Measurements from ENCODE around the gene SND1.

SND1 gene

GRCh38 chr7:127711872-127712271, 59.9 kb downstream of the SND1 start:
- ATAC-seq (ENCODE audit: low read depth) = no peak
- TF ChIP-seq CTCF (IDR thresholded peaks at IDR 0.05; ENCODE audit: poor library complexity, severe bottlenecking) = no peak

GRCh38 chr7:127713006-127713405, 61.0 kb downstream of the SND1 start:
- no peak overlapping the region for H3K27ac ChIP-seq (ENCODE audit: poor library complexity, severe bottlenecking)
- TF ChIP-seq CTCF (IDR thresholded peaks at IDR 0.05; ENCODE audit: poor library complexity, severe bottlenecking) = no peak
- H3K9me3 ChIP-seq (ENCODE audit: severe bottlenecking) = peaks cover 13% of the 10 kb centered on the region
- ATAC-seq (ENCODE audit: low read depth) (no peak), DNase-seq (ENCODE audit: low spot score) (no peak)
- no peaks in the 10 kb centered on the region for H3K4me1 ChIP-seq (ENCODE audit: insufficient read depth, poor library complexity, severe bottlenecking)
- no peaks in the 10 kb centered on the region for H3K27me3 ChIP-seq (ENCODE audit: insufficient read depth, poor library complexity, severe bottlenecking)
- H3K36me3 ChIP-seq (ENCODE audit: low read depth) = peaks cover 98% of the 10 kb centered on the region
- no peak overlapping the region for H3K4me3 ChIP-seq (ENCODE audit: severe bottlenecking)

More at GRCh38 chr7:127711872-127712271, 59.9 kb downstream of the SND1 start:
- H3K27me3 ChIP-seq (ENCODE audit: insufficient read depth, poor library complexity, severe bottlenecking) = no peaks in the 10 kb centered on the region
- H3K4me3 ChIP-seq (ENCODE audit: severe bottlenecking) = no peak overlapping the region
- no peak overlapping the region for H3K27ac ChIP-seq (ENCODE audit: poor library complexity, severe bottlenecking)
- peaks cover 13% of the 10 kb centered on the region for H3K9me3 ChIP-seq (ENCODE audit: severe bottlenecking)
- no peak for DNase-seq (ENCODE audit: low spot score)
- H3K4me1 ChIP-seq (ENCODE audit: insufficient read depth, poor library complexity, severe bottlenecking) = peaks cover 2% of the 10 kb centered on the region
- peaks cover 98% of the 10 kb centered on the region for H3K36me3 ChIP-seq (ENCODE audit: low read depth)

- H3K36me3 ChIP-seq (ENCODE audit: low read depth) = peaks cover 98% of the 10 kb centered on the region
- ATAC-seq (ENCODE audit: low read depth) (no peak), DNase-seq (ENCODE audit: low spot score) (no peak)
- H3K27me3 ChIP-seq (ENCODE audit: insufficient read depth, poor library complexity, severe bottlenecking) = no peaks in the 10 kb centered on the region
- no peak for TF ChIP-seq CTCF (IDR thresholded peaks at IDR 0.05; ENCODE audit: poor library complexity, severe bottlenecking)
- no peaks in the 10 kb centered on the region for H3K4me1 ChIP-seq (ENCODE audit: insufficient read depth, poor library complexity, severe bottlenecking)
- no peak overlapping the region for H3K27ac ChIP-seq (ENCODE audit: poor library complexity, severe bottlenecking)
- H3K4me3 ChIP-seq (ENCODE audit: severe bottlenecking) = no peak overlapping the region
- H3K9me3 ChIP-seq (ENCODE audit: severe bottlenecking) = peaks cover 13% of the 10 kb centered on the region
These were observed 61.8 kb downstream of the SND1 start for GRCh38 chr7:127713758-127714157.

DNA sequence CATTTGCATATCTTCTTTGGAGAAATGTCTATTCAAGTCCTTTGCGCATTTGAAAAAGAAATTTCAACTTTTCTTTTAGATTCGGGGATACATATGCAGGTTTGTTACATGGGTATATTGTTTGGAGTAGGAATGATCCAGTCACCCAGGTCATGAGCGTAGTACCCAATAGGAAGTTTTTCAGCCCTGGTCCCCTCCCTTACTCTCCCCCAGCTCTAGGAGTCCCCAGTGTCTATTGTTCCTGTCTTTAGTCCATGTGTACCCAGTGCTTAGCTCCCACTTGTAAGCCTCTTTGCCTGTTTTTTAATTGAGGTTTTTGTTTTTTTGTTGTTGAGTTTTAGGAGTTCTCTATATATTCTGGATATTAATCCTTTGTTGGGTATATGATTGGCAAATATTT, 63.3 kb downstream of the SND1 start:
- no peak overlapping the region for H3K27ac ChIP-seq (ENCODE audit: poor library complexity, severe bottlenecking)
- peaks cover 98% of the 10 kb centered on the region for H3K36me3 ChIP-seq (ENCODE audit: low read depth)
- no peak overlapping the region for H3K4me3 ChIP-seq (ENCODE audit: severe bottlenecking)
- no peaks in the 10 kb centered on the region for H3K27me3 ChIP-seq (ENCODE audit: insufficient read depth, poor library complexity, severe bottlenecking)
- H3K4me1 ChIP-seq (ENCODE audit: insufficient read depth, poor library complexity, severe bottlenecking) = no peaks in the 10 kb centered on the region
- no peak for TF ChIP-seq CTCF (IDR thresholded peaks at IDR 0.05; ENCODE audit: poor library complexity, severe bottlenecking)
- peaks cover 11% of the 10 kb centered on the region for H3K9me3 ChIP-seq (ENCODE audit: severe bottlenecking)
- no peak for ATAC-seq (ENCODE audit: low read depth)
- DNase-seq (ENCODE audit: low spot score) = no peak

DNA sequence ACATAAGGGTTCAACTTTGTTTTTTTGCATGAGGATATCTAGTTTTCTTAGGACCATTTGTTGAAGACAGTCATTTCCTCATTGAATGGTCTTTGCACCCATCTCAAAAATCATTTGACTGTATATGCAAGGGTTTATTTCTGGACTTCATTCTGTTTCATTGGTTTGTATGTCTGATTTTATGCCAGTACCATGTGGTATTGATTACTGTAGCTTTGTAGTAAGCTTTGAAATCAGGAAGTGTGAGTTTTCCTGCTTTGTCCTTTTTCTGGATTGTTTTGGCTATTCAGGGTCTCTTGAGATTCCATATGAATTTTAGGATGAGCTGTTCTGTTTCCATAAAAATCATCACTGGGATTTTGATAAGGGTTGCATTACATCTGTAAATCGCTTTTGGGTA, 63.9 kb downstream of the SND1 start:
- DNase-seq (ENCODE audit: low spot score) = no peak
- ATAC-seq (ENCODE audit: low read depth) = no peak
- no peaks in the 10 kb centered on the region for H3K4me1 ChIP-seq (ENCODE audit: insufficient read depth, poor library complexity, severe bottlenecking)
- peaks cover 5% of the 10 kb centered on the region for H3K9me3 ChIP-seq (ENCODE audit: severe bottlenecking)
- no peak for TF ChIP-seq CTCF (IDR thresholded peaks at IDR 0.05; ENCODE audit: poor library complexity, severe bottlenecking)
- H3K36me3 ChIP-seq (ENCODE audit: low read depth) = peaks cover 98% of the 10 kb centered on the region
- H3K4me3 ChIP-seq (ENCODE audit: severe bottlenecking) = no peak overlapping the region
- H3K27ac ChIP-seq (ENCODE audit: poor library complexity, severe bottlenecking) = no peak overlapping the region
- H3K27me3 ChIP-seq (ENCODE audit: insufficient read depth, poor library complexity, severe bottlenecking) = no peaks in the 10 kb centered on the region
